ENCODE measurements around the gene STX8.

STX8 gene

GRCh38 chr17:9236286-9237052 lies 339.2 kb downstream of the STX8 start:
- no peak for DNase-seq

DNA sequence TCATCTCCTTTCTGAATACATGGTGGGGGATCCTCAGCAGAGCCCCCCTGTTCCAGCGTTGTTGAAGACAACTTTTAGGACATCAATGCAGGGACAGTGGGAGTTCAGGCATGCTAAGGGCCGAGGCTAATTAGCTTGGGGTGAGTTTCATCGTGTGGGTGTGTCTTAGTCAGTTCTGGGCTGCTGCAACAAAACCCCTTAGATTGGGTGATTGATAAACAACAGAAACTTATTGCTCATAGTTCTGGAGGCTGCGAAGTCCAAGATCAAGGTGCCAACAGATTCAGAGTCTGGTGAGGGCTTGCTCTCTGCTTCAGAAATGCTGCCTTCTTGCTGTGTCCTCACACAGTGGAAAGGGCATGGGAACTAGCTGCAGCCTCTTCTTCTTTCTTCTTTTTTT lies 340.3 kb downstream of the STX8 start:
- no peak for DNase-seq

DNA sequence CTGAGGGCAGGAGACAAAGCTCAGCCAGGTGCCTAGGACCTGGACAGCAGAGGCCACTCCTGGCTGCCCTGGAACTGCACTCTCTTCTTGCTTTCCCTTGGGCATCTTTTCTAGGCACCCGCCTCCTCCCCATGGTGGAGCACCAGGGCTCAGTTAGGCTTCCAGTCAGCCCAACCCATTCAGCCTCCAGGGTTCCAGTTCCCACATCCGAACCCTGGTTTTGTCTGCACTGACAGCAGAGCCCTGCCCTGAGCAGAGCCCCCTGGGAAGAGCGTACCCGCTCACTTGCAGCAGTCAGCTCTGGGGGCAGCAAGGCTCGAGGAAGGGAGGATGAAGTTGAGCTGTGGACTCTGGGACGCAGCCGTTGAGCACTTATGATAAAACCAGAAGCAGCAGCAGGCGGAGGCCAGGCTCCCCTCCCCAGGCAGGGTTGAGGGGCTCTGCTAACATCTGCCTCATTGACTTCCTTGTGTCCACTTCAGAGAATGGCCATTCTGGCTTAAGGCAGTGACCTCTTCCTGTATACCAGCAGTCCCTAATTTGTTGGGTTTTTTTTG lies 341.2 kb downstream of the STX8 start:
- DNase-seq: no peak

DNA sequence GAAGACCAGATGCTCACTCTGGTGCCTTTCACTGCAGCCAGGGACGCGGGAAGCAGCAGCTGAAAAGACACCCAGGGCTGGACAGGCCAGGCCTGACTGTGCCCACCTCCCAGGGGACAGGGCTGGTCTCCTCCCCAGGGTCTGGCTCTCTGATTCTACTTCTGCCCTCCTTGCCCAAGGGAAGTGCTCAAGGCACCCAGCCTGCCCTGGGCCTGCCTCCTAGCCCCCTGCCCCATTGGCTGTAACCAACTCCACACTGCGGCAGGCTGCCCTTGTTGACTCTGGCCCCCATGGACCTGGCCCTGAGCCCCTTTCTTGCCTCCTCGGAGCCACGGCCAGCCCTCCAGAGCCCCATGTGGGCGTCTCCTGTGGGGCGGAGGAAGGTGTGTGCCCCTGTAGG lies 341.9 kb downstream of the STX8 start:
- DNase-seq: no peak

GRCh38 chr17:9233271-9233599 lies 342.4 kb downstream of the STX8 start:
- DNase-seq: no peak

GRCh38 chr17:9232591-9233270 lies 342.9 kb downstream of the STX8 start:
- no peak for DNase-seq

- DNase-seq: no peak
Observed at GRCh38 chr17:9232155-9232475, 343.5 kb downstream of the STX8 start.

- DNase-seq: no peak
Observed at GRCh38 chr17:9231449-9232154, 344.0 kb downstream of the STX8 start.

GRCh38 chr17:9230861-9231260 lies 344.8 kb downstream of the STX8 start:
- no peak for DNase-seq

DNA sequence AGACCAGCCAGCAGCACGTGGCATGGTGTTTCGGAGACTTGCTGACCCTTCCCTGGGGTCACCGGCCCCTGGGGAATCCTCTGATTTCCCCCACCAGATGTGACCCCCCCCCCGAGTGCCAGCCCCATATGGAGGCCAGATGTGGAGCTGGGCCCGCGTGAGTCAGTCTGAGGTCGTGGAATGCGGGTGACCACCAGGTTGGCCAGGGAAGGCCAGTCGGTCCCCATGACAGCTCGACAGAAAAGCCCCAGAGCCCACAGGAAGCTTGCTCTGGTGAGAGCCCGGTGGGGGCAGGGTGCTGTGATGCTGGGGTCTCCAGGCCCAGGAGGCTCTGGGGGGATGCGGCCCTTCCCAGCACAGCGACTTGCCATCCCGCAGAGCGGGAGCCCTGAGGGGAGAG lies 345.3 kb downstream of the STX8 start:
- DNase-seq: no peak

DNA sequence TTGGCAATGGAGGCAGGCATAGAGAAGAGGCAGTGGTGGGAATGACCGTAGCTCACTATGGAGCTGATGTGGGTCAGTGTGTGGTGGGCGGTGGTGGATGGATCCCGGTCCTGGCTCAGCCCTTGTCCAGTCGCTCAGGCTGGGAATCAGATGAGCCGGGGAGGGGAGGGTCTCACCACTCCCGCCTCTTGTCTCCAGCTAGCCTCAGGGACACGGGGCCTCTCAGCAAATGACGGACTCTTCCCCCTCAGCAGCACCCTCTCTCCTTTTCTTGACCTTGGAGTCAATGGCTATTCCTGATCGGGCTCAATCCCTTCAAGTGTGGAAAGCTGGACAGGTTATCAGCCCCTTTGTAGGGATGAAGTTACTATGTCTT lies 345.8 kb downstream of the STX8 start:
- no peak for DNase-seq

DNA sequence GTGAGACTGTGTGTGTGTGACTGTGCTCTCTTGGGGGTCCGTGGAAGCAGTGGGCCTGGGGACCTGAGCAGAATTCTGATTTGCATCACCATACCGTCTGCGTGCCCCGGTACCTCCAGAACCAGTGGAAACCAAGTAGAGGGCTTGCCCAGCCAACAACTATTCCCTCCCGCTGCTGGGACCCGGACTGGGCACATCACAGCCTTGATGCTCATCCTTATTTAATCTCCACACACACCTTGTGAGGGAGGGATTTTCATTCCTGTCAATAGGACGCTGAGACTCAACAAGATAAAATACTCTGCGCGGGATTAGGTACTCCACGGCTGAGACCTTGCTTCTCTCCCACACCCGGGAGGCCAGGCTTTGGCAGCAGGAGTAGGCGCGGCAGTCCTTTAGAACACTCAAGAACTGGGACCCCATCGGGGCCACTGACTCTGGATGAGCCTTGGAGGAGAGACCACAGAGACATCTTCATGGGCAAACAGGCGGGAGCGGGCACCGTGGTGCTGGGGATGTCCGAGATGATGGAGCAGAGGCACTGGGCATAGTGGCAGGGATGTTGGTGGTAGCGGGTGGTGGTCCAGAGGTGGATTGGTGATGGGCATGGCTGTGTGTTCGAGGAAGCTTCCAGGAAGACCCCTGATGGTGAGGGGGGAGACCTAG lies 346.3 kb downstream of the STX8 start:
- DNase-seq: no peak

DNA sequence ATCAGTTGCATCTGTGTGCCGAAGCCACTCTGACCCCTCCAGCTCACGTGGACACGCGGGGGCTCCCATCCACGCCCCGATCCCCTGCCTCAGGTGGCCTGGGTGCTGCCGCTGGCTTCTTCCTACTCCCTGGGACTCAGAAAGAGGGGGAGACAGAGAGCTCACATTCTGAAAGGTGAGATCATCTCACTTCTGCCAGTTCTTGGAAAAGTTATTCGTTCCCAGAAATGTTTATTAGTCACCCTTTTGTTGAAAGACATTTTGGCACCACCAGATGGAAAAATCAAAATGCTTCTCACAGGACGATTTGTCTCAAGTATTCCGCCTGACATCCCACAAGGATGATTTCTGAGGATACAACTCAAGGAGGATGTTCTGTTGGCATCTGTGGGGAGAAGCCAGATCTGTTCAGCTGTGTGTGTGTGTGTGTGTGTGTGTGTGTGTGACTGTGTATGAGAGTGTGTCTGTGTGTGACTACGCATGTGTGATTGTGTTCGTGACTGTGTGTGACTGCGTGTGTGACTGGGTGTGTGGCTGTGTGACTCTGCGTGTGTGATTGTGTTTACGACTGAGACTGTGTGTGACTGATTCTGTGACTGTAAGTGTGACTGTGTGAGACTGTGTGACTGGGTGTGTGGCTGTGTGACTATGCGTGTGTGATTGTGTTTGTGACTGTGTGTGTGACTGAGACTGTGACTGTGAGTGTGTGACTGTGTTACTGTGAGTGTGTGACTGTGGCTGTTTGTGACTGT lies 347.0 kb downstream of the STX8 start:
- peak; percentile 38 for DNase-seq

DNA sequence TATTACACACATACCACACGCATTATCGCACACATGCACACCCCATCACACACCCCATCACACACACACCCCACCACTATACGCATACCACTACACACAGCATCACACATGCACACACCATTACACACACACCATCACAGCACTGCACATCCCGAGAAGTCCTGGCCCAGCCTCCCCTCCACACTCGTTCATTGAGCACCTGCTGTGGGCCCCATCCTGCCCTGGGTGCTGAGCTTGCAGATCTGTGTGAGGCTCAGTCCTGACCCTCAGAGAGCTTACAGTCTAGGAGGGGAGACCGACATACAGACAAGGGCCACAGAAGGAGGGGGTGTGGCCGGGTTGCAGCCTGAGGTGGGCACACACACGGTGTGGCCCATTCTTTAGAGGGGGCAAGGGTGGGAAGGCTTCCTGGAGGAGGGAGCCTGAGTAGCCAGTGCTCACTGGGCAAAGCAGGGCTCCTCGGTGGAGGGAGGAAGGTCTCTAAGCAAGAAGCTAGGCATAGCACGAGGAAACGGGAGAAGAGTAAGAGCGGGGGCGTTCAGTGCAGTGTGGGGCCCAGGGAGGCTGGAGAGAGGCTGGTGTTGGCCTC lies 347.7 kb downstream of the STX8 start:
- no peak for DNase-seq

- DNase-seq: peak; percentile 7
Observed at GRCh38 chr17:9226794-9227135, 348.9 kb downstream of the STX8 start.

GRCh38 chr17:9226130-9226793 lies 349.4 kb downstream of the STX8 start:
- DNase-seq: no peak

DNA sequence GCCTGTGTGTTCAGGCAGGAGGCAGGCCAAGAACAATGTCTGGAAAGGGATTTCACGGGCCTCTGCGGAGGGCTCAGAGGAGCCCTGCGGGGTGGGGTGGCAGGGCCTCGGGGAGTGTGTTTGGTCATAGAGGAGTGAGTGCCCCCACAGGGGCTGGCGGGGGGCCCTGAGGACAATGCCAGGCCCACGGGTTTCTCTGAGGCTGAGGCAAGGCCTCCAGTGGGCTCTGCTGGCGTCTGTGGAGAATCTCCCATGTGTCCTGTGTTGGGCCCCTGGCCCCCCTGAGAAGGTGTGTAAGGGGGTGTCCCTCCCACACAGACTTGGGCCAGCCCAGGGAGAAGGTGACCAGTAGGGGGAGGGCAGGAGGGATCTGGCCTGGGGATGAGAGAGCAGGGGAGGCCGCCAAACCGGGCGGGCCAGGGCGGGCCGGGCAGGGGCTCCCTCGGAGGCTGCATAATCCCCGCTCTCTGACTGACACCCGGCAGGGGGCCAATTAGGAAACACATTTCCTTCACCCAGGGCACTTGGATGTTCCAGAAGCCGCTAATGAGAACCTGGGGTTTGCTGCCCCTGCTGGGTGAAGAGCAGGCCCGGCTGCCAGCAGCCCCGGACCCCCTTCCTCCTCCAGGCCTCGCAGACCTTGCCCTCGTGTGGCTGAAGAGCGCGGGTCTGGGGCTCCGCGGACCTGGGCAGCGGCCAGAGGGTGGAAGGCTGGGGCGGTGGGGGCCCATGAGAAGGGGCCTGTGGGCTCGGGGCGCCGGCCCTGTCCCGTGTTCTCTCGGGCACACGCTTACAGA lies 350.1 kb downstream of the STX8 start:
- DNase-seq: no peak

- no peak for DNase-seq
Observed at GRCh38 chr17:9224485-9224884, 351.1 kb downstream of the STX8 start.

DNA sequence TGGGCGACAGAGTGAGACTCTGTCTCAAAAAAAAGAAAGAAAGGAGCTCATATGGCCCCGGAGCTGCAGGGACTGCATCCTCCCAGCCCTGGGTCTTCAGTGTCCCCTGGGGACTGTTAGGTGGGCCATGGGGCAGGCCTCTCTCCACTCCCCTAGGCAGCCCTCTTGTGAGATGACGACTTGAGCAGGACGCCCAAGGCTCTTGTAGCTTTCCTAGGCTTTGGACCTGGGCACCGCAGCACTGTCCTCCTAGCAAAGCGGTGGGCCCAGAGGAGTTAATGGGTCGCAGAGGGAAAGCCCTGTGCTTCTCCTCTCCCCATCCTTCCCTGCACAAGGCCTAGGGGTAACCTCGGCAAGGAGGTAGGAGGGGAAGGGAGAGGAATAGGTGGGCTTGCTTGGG lies 352.1 kb downstream of the STX8 start:
- no peak for DNase-seq

GRCh38 chr17:9221922-9222180 lies 353.8 kb downstream of the STX8 start:
- DNase-seq: no peak

- DNase-seq: no peak
Observed at GRCh38 chr17:9221147-9221921, 354.3 kb downstream of the STX8 start.
